Gastrocnemius medialis (tissue), 4 donors: ENCODE measurements around the gene DKK2.

Source experiments
- POLR2A ChIP-seq, 2 donors: fragments of 450-650 bp; IDR thresholded peaks; one replicate each; pipeline ENCODE4 v1.6.1; 2017; ENCODE audit warnings: antibody characterized with exemption in 2 of 2, mild to moderate bottlenecking in 2 of 2, moderate library complexity in 2 of 2
- TF ChIP-seq, protein P1 (sequence below), 5 experiments: fragments of 450-650 bp in 3 of 5; fragments of 200-600 bp in 2 of 5; sonication (generic) in 2 of 5; IDR thresholded peaks in 4 of 5; conservative IDR thresholded peaks in 1 of 5; 1 replicate in 4 of 5; 2 replicates in 1 of 5; pipeline ENCODE4 v1.5.1; 2016 to 2019; ENCODE audit warnings: antibody characterized with exemption in 5 of 5, mild to moderate bottlenecking in 3 of 5, moderate library complexity in 3 of 5

DNA sequence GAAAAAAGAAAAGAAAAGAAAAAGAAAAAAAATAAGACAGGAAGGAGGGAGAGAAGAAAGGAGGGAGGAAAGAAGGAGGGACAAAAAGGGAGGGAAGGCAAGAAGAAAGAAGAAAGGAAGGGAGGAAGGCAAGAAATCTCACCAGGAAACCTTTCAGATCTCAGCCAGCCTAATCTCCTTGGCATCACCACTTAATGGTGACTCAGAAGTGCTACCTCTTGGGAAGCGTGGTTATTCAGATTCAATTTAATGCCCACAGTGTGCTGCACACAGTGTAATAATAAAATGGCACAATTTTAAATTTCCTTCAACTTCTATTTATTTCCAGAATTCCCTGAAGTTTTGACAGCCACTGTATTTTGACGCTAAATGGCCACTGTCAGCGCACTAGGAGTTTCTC lies 50.3 kb downstream of the DKK2 start:
- TF ChIP-seq, protein P1, sequence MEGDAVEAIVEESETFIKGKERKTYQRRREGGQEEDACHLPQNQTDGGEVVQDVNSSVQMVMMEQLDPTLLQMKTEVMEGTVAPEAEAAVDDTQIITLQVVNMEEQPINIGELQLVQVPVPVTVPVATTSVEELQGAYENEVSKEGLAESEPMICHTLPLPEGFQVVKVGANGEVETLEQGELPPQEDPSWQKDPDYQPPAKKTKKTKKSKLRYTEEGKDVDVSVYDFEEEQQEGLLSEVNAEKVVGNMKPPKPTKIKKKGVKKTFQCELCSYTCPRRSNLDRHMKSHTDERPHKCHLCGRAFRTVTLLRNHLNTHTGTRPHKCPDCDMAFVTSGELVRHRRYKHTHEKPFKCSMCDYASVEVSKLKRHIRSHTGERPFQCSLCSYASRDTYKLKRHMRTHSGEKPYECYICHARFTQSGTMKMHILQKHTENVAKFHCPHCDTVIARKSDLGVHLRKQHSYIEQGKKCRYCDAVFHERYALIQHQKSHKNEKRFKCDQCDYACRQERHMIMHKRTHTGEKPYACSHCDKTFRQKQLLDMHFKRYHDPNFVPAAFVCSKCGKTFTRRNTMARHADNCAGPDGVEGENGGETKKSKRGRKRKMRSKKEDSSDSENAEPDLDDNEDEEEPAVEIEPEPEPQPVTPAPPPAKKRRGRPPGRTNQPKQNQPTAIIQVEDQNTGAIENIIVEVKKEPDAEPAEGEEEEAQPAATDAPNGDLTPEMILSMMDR (IDR thresholded peaks at IDR 0.05 in 4 of 5, conservative IDR thresholded peaks at IDR 0.05 in 1 of 5), result no peak
- TF ChIP-seq POLR2A (IDR thresholded peaks at IDR 0.05), result no peak
